HG02884 (cell line): Measurements from ENCODE around the gene COLEC11.

Source experiments
- ATAC-seq: cut with Tn5 transposase; IDR thresholded peaks from one replicate; pipeline ENCODE4 v1.9.1; 2021; ENCODE audit warnings: mild to moderate bottlenecking, moderate library complexity; ENCODE audit not compliant: unreplicated experiment

COLEC11 gene

DNA sequence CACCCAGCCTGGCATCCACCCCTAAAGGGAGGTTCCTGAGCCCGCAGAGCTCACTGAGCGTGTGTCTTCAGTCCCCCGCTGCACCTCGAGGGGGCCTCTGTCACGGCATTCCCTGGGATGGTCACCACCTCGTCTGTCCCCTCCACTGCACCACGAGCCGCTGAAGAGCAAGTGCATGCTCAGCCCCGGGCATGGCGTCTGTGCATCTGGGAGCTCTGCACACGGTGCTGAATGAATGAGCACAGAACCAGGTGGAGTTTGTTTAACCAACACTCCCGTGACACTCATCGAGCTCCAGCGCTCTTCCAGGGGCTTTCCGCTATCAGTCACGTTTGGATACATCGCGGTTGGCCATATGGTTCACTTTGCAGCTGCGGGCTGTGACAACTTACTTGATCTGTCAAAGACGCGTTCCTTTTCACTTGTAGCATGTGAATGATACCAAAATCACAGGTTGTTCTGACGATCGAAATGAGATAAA, 72.3 kb downstream of the COLEC11 start:
- no peak for ATAC-seq

DNA sequence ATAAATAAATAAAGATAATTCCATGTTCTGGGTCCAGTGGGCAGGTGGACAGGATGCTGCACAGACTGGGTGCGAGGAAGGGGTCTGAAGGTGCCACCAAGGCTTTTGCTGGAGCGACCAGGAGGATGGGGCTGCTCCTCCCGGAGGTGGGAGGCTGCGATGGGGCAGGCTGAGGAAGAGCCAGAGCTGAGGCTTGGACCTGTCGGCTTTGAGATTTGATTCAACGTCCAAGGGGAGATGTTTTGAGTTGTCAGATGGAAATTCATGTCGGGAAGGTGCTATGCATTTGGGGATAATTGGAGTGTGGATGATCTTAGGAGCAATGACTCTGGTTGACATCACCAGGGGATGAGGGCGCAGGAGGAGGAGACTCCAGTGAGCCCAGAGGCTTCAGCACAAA, 74.7 kb downstream of the COLEC11 start:
- no peak for ATAC-seq

GRCh38 chr2:3670376-3670775, 75.5 kb downstream of the COLEC11 start:
- ATAC-seq = no peak

DNA sequence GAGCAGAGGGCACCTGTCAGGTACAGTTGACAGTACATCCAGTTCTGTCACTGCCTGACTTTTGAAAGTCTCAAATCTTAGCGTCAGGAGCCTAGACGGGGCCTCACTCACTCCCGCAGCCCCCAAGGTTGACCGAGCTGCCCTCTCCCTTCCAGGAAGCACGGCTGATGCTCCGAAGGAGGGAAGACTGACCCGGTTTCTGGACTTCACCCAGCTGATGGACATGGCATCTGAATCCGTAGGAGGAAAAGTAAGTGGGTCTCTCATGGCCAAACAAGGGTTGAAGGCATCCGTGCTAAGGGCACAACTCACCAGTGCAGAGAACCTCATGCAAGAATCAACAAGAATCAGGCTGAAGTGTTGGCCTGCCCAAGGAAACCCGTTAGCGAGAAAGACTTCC, 76.0 kb downstream of the COLEC11 start:
- ATAC-seq = no peak

GRCh38 chr2:3672861-3673678, 78.2 kb downstream of the COLEC11 start:
- no peak for ATAC-seq

GRCh38 chr2:3674066-3674845, 79.3 kb downstream of the COLEC11 start:
- no peak for ATAC-seq

DNA sequence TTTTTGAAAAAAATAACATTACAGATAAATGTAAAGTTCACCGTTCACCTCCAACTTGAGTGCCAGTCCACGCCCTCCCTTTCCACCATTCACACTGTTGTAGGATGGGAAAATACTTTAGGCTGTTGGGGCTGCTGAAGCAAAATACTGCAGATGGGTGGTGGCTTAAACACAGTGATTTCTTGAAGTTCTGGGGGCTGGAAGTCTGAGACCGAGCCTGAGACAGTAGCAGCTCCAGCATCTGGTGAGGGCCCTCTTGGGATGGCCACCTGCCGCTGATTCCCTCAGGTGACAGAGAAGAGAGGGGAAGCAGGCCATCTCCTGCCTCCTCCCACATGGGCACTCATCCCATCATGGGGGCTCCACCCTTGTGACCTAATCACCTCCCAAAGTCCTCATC, 80.8 kb downstream of the COLEC11 start:
- no peak for ATAC-seq

DNA sequence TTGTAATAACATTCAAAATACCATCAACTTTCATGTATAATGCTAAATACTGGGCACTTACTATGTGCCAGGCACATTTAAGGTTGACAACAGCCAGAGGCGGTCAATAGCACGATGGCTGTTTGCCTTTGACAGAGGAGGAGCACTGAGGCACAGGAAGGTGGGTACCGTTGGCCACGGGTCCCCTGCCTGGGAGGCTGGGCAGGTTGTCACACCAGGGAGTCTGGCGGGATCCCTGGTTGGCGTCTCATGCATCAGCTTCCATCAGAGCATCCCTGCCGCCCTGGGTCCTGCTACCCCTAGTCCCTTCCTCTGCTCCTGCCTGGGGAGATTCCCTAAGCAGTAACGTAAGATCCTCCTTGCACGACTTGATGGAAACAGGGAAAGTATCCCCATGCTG, 82.5 kb downstream of the COLEC11 start:
- no peak for ATAC-seq

DNA sequence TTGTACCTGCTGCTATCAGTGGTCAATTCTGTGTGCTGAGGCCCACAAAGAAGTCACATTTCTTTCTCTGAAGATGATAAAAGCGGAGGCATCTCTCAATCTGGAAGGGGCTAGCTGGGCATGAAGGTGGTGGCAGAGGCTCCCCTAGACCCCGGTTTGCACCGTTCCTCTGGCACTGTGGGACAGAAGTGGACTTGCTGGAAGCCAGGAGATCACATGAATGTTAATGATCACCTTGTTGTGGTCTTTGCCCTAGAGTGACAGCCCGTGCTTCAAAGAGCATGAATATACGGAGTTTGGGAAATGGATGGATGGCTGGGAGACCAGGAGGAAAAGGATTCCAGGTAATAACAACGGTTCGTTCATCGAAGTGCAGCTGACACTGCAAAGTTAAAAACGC, 83.3 kb downstream of the COLEC11 start:
- ATAC-seq = no peak

DNA sequence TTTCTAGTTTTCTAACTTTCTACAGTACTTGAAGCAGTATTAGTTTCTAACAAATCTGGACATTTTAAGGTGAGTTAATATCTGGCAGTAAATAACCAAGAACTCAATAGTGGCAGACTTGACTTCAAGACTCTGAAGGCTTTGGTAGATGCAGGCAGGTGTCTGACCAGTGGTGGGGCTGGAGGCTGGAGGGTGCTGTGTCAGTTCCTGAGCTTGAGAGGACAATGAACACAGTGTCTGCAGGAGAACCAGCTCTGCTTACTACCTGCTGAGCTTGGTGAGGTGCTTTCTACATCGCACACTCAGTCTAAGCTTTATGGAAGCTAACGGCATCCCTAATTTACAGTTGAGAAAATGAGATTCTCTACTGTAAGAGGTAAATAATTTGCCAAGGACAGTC, 84.3 kb downstream of the COLEC11 start:
- ATAC-seq = no peak

GRCh38 chr2:3679616-3680393, 84.9 kb downstream of the COLEC11 start:
- ATAC-seq = no peak

DNA sequence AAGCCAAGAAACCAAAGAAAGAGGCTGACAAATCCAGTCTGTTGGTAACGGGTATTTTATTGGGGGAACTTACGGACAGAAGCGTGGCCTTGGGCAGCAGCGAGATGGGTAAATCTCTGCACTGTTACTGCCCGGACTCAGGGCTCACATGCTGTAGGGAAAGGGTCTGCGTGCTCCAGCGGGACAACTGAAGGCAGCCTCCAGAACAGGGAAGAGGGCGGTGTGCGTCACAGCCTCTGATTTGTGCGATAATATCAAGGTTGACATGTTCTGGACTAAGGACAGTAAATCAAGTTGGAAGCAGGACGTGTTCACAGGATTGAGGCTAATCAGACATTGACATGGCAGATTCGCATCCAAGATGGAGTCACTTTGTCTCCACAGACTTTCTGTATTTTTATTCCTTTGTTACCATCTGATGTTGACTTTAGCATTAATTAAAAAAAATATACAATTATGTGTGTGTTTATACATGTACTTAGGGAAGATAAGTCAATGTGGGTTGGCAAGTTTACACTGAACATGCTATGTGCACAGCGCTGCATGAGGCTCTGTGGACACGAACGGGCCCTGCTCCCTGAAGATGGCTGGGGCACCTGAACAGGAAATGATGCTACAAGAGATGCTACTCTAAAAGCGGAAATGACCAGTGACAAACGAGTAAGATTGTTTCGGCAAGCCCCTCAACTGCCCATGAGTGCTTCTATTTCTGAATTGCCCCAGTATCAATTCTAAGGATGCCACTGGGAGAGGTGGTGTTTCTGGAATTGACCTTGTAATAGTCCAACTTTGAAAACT, 85.8 kb downstream of the COLEC11 start:
- ATAC-seq = no peak

- ATAC-seq = no peak
These were observed 86.7 kb downstream of the COLEC11 start for GRCh38 chr2:3681625-3682024.

GRCh38 chr2:3682811-3683210, 87.9 kb downstream of the COLEC11 start:
- no peak for ATAC-seq

GRCh38 chr2:3683748-3684454, 89.0 kb downstream of the COLEC11 start:
- ATAC-seq = no peak

- ATAC-seq = no peak
These were observed 95.3 kb downstream of the COLEC11 start for GRCh38 chr2:3689998-3690748.

- no peak for ATAC-seq
These were observed 97.5 kb downstream of the COLEC11 start for GRCh38 chr2:3692375-3692774.
